ENCODE data around the gene ACAP3.

The ACAP3 gene

DNA sequence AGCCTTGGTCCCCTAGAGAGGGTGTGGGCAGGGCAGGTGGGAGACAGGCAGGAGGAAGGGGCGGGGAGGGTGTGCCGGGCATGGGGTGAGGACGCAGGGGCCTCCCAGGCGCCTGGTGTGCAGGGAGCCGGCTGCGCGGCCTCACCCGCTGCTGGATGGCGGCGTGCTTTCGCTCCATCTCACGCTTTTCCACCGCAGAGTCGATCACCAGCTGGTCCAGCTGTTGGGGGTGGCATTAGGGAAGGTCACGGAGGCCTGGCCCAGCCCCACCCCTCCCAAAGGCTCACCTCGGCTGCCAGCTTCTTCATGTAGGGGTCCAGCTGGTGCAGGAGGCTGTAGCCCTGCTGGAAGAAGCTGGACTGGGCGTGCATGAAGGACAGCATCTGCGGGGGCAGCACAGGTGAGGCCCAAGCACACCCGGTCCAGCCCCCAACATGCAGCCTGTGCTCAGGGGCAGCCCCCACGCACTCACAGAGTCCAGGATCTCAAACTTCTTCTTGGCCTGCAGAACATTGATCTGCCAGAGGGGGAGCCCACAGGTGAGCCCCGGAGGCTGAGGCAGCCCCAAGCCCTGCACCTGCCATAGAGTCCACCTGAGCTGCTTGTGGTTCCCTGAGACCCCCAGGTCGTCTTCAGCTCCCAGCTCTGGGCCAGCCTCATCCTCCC is 7.9 kb downstream of the ACAP3 start:
- DNase-seq (ENCODE audit: low read depth): no peak

DNA sequence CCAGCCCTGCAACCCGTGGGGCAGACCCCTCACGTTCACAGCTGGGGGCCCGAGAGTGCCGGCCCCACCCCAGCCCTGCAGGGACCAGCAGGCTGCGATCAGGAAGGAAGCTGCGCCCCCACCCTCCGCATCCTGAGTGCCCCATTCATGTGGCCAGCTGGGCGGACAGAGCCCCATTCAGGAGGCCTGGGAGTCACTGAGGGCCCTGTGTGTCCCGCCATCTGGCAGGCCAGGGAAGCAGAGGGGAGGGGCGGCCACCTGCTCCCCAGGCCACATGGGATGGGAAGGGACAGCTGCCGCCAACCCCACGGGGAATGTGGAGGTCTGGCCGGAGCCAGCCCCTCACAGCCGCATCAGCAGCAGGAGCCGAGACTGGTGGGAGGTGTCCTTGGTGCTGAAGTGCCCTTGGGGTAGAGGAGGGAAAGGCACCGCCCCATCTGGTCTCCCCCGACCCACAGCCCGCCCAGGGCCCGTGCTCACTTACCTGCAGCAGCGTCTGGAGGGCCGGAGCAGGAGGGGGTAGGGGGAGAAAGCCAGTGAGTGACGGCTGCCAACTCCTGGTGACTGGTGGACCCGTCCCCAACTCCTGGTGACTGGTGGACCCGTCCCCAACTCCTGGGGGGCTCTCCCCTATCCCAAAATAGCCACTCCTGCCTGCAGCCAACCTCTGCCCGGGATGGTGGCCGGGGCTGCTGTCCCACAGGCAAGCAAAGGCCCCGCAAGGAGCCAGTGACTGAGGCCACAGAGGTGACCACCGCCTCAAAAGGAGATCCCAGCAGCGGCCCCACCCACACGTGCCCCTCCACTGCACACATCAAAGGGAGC is 8.7 kb downstream of the ACAP3 start:
- no peak for DNase-seq (ENCODE audit: low read depth)

DNA sequence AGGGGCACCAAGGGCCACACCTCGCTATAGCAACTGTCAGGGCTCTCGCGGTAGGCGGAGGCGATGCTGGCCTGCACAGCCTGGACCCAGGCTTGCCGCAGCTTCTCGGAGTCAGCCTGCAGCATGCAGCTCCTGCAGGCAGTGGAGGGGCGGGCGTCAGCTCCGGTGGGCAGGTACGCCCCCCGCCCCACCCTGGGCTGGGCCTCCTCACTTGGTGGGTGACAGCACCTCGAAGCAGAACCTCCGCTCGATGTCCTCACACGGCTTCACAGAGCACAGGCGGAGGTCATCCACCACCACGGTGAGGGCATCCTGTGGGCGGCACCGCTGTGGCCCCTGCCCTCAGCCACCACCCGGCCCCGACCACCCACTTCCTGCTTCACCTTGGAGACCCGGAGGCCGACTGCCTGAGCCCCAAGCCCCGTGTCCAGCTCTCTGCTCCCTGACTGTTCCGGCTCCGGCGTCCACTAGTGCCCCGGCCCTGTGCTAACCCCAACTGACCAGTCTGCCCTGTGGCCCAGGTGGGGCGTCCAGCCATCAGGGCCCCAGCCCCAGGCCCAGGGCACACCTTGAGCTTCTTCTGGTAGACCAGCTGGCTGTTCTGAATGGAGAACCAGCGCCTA is 9.8 kb downstream of the ACAP3 start:
- DNase-seq (ENCODE audit: low read depth): no peak

DNA sequence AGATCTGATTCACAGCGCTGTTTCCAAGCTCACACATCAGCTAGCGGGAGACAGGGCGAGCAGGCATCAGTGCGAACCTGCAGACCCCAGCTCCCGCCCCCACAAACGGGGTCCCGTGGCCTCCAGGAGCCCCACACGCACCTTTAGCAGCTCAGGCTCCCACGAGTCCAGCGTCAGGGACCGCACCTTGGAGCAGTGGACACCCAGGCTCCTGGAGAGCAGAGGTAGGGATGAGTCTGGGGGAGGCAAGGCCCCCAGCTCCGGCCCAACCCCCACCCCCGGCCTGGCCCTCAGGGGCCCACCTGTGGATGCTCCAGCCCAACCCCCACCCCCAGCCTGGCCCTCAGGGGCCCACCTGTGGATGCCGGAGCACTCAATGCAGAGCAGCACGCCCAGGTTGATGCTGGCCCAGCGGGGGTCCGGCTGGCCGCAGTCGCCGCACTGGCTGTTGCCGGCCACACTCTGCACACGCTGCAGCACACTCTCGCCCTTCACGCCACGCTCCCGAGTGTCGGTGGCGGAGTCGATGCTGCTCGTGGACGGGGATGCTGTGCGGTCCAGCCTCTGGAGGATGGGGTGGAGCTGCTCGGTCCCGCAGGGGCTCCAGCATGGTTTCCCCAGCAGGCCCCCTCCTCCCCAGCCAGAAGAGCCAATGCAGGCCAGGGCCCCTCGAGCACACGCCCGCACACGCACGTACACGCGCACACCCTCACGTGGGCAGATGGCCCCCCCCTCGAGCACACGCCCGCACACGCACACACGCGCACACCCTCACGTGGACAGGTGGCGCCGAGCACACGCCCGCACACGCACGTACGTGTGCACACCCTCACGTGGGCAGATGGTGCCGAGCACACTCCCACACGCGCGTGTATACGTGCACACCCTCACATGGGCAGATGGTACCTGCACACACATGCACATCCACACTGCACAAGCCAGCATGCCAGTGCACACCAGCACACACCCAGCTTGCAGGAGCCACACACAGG is 11.4 kb downstream of the ACAP3 start:
- DNase-seq (ENCODE audit: low read depth): no peak

DNA sequence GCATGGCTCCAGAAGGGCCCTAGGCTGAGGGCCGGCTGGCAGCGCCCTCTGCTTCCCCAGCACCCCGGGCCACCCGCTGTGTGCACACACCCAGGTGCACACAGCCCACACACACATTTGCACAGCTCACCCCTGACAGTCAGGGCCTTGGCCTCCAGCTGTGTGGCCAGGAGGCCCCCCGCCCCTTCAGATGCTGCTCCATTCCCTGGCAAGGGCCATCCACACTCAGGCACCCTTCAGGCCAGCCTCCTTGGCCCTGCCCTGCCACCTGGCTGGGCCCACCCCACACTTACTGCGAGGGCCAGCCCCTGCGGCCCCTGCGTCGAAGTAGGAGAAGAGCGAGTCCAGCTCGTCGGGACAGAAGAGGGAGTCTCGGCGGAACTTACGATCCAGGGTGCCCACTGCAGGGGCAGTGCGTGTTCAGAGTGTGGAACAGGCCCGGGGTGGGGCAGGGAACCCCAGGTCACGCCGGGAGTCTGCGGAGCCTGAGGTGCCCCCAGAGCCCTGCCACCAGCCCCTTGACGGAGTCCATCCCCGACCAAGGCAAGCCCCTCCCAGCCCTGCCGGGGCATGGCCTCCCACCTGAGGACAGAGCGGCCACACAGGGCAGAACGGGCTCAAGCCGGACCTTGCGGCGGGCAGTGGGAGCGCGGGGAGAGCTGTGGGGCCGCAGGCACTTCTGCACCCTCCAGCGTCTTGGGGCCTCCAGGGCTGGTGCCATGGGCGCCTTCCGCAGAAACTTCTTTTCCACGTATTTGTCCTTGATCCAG is 12.4 kb downstream of the ACAP3 start:
- no peak for DNase-seq (ENCODE audit: low read depth)

DNA sequence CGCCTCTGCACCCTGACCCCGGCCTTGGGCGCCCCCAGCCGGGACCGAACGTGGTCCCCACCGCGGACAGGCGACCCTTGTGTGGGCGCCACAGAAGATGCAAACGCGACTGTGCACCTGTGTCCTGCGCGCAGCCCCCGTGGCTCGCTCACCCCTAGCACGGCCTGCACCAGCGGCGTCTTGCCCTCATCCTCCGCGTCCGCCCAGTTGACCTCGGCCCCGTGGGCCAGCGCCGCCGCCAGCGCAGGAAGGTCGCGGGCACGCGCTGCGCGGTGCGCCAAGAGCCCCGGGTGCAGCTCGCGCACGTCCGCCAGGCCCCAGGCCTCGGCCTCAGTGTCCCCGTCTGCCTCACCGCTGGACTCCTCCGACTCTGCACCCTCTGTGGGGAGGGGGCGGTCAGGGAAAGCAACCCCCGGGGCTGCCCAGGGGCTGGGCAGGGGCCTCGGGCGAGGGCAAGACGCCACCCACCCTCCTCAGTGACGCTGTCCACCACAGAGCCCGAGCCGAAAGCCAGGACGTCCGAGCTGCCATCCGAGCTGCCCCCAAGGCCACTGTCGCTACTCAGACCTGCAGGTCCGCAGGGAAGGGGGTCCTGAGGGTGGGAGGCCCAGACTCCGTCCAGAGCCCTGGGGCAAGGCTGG is 13.4 kb downstream of the ACAP3 start:
- DNase-seq (ENCODE audit: low read depth): no peak

DNA sequence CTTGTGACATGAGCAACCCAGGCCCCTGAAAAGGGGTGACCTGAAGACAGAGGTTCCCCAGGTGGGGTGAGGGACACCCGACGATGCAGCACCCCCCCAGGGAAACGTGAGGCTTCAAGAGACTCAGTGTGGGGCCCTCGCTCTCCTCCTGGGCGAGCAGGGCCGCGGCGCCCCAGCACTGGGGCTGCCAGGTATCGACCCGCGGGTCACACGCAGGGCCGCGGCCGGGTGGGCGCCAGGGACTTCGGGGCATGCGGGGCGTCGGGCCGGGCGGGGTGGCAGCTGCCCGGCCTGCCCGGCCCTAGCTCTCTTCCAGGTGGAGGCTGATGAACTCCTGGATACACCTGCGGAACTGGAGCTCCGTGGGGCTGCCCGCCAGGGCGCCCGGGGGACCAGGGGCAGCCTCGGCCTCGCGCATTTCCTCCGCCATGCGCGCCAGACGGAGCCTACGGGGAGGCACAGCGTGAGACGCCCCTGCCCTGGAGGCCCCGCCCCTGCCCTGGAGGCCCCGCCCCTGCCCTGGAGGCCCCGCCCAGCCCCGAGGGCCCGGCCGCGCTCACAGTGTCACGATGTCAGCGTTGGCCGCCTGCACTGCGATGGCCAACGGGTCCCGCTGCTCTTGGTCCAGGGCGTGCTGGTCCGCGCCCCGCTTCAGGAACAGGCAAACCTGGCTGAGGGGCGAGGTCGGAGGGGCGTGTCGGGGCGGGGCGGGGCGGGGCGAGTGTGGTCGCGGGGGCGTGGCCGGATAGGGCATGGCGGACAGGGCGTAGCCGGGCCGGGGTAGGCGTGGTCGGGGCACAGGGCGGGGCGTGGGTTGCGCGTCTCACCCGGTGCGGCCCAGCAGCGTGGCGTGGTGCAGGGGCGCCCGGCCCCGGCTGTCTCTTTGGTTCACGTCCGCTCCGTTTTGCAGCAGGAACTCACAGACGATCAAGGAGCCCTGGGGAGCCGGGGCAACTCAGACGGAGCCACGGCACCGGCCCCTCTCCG is 14.2 kb downstream of the ACAP3 start:
- DNase-seq (ENCODE audit: low read depth): no peak

DNA sequence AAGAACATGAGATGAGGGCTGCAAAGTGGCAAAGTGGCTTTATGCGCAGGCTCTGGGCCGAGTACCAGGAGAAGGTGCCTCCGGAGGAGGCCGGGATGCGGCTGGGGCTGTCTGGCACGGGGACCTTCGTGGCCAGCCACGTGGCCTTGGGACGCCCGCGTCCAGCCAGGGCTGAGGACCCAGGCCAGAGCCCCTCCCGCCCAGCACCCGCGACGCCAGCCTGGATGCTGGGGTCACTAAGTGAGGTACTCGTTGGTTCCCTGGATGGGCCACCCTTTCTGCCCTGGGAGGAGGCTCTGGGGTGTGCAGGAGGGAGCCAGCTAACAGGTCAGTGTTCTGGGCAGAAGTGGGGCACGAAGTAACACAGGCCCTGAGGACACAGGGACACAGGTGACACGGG is 14.9 kb downstream of the ACAP3 start:
- DNase-seq (ENCODE audit: low read depth): no peak

DNA sequence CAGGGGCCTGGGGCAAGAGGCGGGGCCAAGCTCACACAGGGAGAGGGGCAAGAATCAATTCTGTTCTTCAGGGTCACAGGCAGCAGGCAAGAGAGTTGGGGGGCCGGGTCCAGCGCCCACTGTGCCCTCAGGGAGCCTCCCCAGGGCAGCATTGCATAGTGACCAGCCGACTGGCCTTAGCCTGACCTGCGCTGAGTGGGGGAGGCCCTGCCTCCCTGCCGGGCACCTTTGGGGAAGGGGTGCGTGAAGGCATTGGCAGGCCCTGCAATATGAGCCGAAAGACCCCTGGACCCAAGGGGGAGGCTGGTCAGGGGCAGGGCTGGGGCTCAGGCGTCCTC is 15.3 kb downstream of the ACAP3 start:
- DNase-seq (ENCODE audit: low read depth): no peak

DNA sequence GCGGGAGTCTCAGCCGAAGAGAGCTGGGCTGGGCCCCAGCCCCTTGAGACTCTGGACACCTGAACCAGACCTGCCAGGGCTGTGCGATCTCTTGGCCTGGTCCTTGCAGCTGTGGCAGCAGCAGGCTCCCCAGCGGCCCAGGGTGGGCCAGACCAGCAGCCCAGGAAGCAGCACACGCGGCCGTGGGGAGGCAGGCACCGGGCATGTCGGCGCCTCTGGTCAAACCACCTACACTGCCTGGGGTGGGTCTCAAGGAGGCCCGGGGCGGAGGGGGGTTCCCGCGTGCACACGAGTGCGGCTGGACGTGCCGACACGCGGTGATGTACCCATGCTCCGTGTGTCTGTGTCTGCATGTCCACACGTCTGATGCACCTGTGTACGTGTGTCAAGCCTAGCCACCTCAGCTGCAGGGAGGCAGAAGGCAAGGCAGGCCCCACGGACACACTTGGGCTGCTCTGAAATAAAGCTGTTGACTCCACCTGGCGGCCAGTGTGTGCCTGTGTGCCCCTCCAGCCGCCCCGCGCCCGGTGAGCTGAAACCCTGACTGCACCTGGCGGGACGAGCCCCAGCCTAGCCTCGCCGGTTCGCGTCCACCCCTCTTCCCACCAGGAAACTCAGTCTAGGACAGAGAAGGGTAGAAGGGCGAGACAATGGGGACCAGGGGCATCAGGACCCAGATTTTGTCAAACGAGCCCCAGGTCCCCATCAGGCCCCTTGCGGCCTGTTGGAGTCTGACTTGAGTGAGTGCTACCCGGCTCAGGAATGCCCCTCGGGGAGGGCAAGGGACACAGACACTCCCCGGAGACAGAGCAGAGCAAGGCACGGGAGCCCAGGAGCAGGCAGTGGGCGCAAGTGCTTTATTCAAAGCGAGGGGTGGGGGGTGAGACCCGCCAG is 15.9 kb downstream of the ACAP3 start:
- DNase-seq (ENCODE audit: low read depth): peak; percentile 35

DNA sequence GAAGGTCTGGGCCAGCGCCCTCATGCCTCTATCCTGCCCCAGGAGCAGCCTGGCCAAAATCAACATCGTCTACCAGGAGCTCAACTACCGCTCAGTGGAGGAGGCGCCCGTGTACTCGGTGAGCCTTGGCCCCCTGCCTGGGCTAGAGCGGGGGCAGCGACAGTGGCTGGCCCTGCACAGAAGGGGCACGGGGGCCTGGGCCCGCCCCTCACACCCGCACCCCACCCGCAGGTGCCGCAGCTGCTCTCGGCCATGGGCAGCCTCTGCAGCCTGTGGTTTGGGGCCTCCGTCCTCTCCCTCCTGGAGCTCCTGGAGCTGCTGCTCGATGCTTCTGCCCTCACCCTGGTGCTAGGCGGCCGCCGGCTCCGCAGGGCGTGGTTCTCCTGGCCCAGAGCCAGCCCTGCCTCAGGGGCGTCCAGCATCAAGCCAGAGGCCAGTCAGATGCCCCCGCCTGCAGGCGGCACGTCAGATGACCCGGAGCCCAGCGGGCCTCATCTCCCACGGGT is 16.7 kb downstream of the ACAP3 start:
- DNase-seq (ENCODE audit: low read depth): no peak

DNA sequence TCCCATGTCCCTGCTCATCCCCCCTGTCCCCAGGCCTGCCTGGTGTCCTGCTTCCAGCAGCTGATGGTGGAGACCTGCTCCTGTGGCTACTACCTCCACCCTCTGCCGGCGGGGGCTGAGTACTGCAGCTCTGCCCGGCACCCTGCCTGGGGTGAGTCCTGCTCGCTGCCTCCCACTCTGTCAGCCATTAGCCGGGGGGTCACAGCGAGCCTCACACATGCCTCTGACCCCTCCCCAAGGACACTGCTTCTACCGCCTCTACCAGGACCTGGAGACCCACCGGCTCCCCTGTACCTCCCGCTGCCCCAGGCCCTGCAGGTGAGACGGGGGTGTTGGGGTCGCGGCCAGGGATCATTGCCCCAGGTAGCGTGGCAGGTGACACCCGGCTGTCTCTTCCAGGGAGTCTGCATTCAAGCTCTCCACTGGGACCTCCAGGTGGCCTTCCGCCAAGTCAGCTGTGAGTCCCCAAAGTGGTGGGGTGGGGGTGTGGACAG is 17.4 kb downstream of the ACAP3 start:
- peak; percentile 35 for DNase-seq (ENCODE audit: low read depth)

DNA sequence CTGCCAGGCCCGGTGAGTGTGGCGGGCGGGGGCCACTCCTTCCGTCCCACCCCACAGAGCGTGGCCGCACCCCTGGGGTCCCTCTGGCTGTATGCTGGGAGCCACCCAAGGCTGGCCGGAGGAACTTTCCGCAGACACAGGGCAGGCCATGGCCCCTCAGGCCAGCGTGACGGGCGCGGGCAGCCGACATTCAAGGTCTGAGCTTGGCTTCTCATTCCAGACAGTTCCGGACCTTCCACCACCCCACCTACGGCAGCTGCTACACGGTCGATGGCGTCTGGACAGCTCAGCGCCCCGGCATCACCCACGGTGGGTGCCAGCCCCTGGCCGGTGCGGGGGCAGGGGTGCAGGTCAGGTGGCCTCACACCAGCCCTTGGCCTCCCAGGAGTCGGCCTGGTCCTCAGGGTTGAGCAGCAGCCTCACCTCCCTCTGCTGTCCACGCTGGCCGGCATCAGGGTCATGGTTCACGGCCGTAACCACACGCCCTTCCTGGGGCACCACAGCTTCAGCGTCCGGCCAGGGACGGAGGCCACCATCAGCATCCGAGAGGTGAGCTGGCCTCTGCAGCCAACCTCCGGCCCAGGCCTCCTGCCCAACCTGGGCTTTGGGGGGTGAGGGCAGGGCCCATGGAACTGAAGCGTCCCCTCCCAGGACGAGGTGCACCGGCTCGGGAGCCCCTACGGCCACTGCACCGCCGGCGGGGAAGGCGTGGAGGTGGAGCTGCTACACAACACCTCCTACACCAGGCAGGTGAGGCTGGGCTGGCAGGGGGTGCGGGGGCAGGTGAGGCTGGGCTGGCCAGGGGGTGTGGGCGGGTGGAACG is 20.2 kb downstream of the ACAP3 start:
- no peak for DNase-seq (ENCODE audit: low read depth)

DNA sequence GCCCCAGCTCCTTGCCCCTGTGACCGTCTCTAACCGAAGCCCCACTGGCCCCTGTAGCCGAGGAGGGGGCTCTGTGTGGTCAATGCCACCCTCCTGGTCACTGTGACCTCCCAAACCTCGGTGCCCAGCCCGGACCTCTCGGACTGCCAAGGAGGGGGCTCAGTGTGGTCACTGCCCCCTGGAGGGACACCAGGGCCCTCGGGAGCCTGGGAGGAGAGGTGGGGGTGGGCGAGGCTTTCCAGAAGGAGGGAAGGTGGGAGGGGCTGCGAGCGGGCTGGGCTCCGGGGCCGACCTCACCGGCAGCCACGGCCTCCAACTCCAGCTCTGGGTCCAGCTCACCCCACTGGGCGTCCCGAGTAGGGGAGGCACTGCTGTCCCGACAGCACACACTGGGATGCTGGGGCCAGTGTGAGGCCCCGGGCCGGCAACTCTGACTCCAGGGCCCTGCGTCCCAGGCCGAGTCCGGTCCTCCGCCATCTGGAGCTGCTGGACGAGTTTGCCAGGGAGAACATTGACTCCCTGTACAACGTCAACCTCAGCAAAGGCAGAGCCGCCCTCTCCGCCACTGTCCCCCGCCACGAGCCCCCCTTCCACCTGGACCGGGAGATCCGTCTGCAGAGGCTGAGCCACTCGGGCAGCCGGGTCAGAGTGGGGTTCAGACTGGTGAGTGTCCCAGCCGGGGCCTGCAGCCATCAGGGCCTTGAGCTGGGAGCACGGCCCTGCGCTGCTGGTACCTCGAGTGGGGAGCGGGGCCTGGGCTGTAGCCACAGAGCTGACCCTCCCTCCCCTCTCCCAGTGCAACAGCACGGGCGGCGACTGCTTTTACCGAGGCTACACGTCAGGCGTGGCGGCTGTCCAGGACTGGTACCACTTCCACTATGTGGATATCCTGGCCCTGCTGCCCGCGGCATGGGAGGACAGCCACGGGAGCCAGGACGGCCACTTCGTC is 21.1 kb downstream of the ACAP3 start:
- DNase-seq (ENCODE audit: low read depth): no peak

DNA sequence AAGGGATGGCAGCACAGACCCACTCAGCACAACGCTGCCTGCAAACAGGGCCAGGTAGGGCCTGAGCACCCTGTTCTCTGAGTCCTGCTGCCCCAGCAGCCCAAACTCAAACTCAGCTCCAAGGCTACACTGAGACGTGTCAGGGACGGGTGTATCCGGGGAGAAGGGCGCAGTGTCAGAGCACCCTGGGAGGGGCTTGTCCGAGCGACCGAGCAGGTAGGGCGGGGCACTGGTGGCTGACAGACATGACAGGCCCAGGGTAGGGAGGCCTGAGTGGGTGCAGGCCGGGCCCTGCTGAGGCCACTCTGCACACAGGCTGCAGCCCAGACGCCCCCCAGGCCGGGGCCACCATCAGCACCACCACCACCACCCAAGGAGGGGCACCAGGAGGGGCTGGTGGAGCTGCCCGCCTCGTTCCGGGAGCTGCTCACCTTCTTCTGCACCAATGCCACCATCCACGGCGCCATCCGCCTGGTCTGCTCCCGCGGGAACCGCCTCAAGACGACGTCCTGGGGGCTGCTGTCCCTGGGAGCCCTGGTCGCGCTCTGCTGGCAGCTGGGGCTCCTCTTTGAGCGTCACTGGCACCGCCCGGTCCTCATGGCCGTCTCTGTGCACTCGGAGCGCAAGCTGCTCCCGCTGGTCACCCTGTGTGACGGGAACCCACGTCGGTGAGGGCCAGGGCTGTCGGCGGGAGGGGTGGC is 22.0 kb downstream of the ACAP3 start:
- no peak for DNase-seq (ENCODE audit: low read depth)
